ENCODE results near the gene NKTR. TPM values are rescaled to one million over a fixed set of nuclear protein-coding genes. Genes with fewer than 3 reads are reported as not detected.

The NKTR gene
- polyA plus RNA-seq, 3 donors: 2.6 to 78.5 (median 5.8) TPM

GRCh38 chr3:42670670-42671069 is 70.2 kb downstream of the NKTR start:
- intact Hi-C loops (cut with micrococcal nuclease): no loop called here
- Histone ChIP-seq H3K9me3 (replicated peaks in 1 of 2; ENCODE audit: control insufficient read depth in 1 of 2, insufficient read depth in 1 of 2, low read length in 2 of 2) (peaks cover 0 to 10% of the 10 kb centered on the region in 2 donors), H3K4me2 (replicated peaks; ENCODE audit: extremely low read depth, low read length, poor library complexity, severe bottlenecking) (no peak overlapping the region), H3K4me3 (replicated peaks in 1 of 3; ENCODE audit: low read depth in 2 of 3, low read length in 3 of 3) (no peak overlapping the region), H2AFZ (ENCODE audit: insufficient read depth, low read depth, low read length, poor library complexity, severe bottlenecking) (no peak overlapping the region), H3K4me1 (ENCODE audit: control insufficient read depth in 1 of 2, insufficient read depth in 2 of 2, low read length in 2 of 2) (no peaks in the 10 kb centered on the region), H3K9ac (ENCODE audit: insufficient read depth, low read length, poor library complexity, severe bottlenecking) (no peak overlapping the region), H3K36me3 (replicated peaks in 1 of 2; ENCODE audit: control insufficient read depth in 1 of 2, insufficient read depth in 2 of 2, low read length in 2 of 2) (no peaks in the 10 kb centered on the region), H3K79me2 (ENCODE audit: insufficient read depth, low read length) (no peaks in the 10 kb centered on the region), H4K20me1 (ENCODE audit: insufficient read depth, low read length) (no peaks in the 10 kb centered on the region), H3K27me3 (ENCODE audit: control insufficient read depth in 2 of 2, insufficient read depth in 2 of 2, low read length in 2 of 2) (no peaks in the 10 kb centered on the region), H3K27ac (ENCODE audit: low read depth in 1 of 2, low read length in 2 of 2) (no peak overlapping the region)
- peaks cover 4 to 15% (median 6%) of the 10 kb centered on the region in 3 donors for H3K27me3 Mint-ChIP-seq (ENCODE audit: low read depth in 3 of 3)
- DNase-seq: no peak
- H3K36me3 Mint-ChIP-seq: no peaks in the 10 kb centered on the region
- H3K27ac Mint-ChIP-seq: no peak overlapping the region
- H3K4me1 Mint-ChIP-seq: peaks cover 8% of the 10 kb centered on the region
- no peak overlapping the region for H3K4me3 Mint-ChIP-seq
- WGBS (ENCODE audit: insufficient coverage): no CpG with 5 or more reads among the region's 1 CpG
- TF ChIP-seq CTCF (IDR thresholded peaks at IDR 0.05): no peak
- H3K9me3 Mint-ChIP-seq: peaks cover 4 to 19% (median 9%) of the 10 kb centered on the region in 7 donors

GRCh38 chr3:42672515-42672914 is 72.0 kb downstream of the NKTR start:
- H3K79me2 ChIP-seq (ENCODE audit: insufficient read depth, low read length): no peaks in the 10 kb centered on the region
- no peaks in the 10 kb centered on the region for H3K36me3 Mint-ChIP-seq
- H3K4me1 Mint-ChIP-seq: peaks cover 8% of the 10 kb centered on the region
- no peaks in the 10 kb centered on the region for H3K27me3 ChIP-seq (ENCODE audit: control insufficient read depth in 2 of 2, insufficient read depth in 2 of 2, low read length in 2 of 2)
- no peaks in the 10 kb centered on the region for H4K20me1 ChIP-seq (ENCODE audit: insufficient read depth, low read length)
- no peak overlapping the region for H3K27ac ChIP-seq (ENCODE audit: low read depth in 1 of 2, low read length in 2 of 2)
- TF ChIP-seq CTCF (IDR thresholded peaks at IDR 0.05): no peak
- H2AFZ ChIP-seq (ENCODE audit: insufficient read depth, low read depth, low read length, poor library complexity, severe bottlenecking): no peak overlapping the region
- H3K4me2 ChIP-seq (replicated peaks; ENCODE audit: extremely low read depth, low read length, poor library complexity, severe bottlenecking): no peak overlapping the region
- H3K4me3 ChIP-seq (replicated peaks in 1 of 3; ENCODE audit: low read depth in 2 of 3, low read length in 3 of 3): no peak overlapping the region
- intact Hi-C loops (cut with micrococcal nuclease): no loop called here
- H3K4me3 Mint-ChIP-seq: no peak overlapping the region
- peak in 2 of 3 donors; percentile 12 to 13 for DNase-seq
- no peak overlapping the region for H3K27ac Mint-ChIP-seq
- H3K27me3 Mint-ChIP-seq (ENCODE audit: low read depth in 3 of 3): peaks cover 4 to 17% (median 6%) of the 10 kb centered on the region in 3 donors
- H3K9me3 Mint-ChIP-seq: peaks cover 5 to 28% (median 15%) of the 10 kb centered on the region in 7 donors
- peaks cover 8 to 17% of the 10 kb centered on the region in 2 donors for H3K9me3 ChIP-seq (replicated peaks in 1 of 2; ENCODE audit: control insufficient read depth in 1 of 2, insufficient read depth in 1 of 2, low read length in 2 of 2)
- H3K4me1 ChIP-seq (ENCODE audit: control insufficient read depth in 1 of 2, insufficient read depth in 2 of 2, low read length in 2 of 2): no peaks in the 10 kb centered on the region
- 0% methylated on average over 1 of the region's 1 CpG for WGBS (ENCODE audit: insufficient coverage)
- H3K36me3 ChIP-seq (replicated peaks in 1 of 2; ENCODE audit: control insufficient read depth in 1 of 2, insufficient read depth in 2 of 2, low read length in 2 of 2): no peaks in the 10 kb centered on the region
- no peak overlapping the region for H3K9ac ChIP-seq (ENCODE audit: insufficient read depth, low read length, poor library complexity, severe bottlenecking)
